Measurements from ENCODE around the gene LMTK3. TPM values are rescaled to one million over a fixed set of nuclear protein-coding genes. Genes with fewer than 3 reads are reported as not detected.

Gene LMTK3
- total RNA-seq, 1 donor from 2014 or later = 12.7 TPM

GRCh38 chr19:48483301-48483700, 28.3 kb downstream of the LMTK3 start:
- Mint-ChIP-seq H3K4me3 (ENCODE audit: low read depth) (no peak overlapping the region), H3K27ac (peak overlapping the region; percentile 65), H3K4me1 (ENCODE audit: low read depth) (peaks cover 6% of the 10 kb centered on the region), H3K9me3 (ENCODE audit: low read depth) (no peaks in the 10 kb centered on the region), H3K27me3 (peaks cover 9% of the 10 kb centered on the region), H3K36me3 (ENCODE audit: insufficient read depth) (peaks cover 18% of the 10 kb centered on the region)
- DNase-seq (ENCODE audit: low spot score, unreplicated experiment) = no peak
- TF ChIP-seq, protein P1, sequence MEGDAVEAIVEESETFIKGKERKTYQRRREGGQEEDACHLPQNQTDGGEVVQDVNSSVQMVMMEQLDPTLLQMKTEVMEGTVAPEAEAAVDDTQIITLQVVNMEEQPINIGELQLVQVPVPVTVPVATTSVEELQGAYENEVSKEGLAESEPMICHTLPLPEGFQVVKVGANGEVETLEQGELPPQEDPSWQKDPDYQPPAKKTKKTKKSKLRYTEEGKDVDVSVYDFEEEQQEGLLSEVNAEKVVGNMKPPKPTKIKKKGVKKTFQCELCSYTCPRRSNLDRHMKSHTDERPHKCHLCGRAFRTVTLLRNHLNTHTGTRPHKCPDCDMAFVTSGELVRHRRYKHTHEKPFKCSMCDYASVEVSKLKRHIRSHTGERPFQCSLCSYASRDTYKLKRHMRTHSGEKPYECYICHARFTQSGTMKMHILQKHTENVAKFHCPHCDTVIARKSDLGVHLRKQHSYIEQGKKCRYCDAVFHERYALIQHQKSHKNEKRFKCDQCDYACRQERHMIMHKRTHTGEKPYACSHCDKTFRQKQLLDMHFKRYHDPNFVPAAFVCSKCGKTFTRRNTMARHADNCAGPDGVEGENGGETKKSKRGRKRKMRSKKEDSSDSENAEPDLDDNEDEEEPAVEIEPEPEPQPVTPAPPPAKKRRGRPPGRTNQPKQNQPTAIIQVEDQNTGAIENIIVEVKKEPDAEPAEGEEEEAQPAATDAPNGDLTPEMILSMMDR (IDR thresholded peaks at IDR 0.05; ENCODE audit: unreplicated experiment) = no peak

DNA sequence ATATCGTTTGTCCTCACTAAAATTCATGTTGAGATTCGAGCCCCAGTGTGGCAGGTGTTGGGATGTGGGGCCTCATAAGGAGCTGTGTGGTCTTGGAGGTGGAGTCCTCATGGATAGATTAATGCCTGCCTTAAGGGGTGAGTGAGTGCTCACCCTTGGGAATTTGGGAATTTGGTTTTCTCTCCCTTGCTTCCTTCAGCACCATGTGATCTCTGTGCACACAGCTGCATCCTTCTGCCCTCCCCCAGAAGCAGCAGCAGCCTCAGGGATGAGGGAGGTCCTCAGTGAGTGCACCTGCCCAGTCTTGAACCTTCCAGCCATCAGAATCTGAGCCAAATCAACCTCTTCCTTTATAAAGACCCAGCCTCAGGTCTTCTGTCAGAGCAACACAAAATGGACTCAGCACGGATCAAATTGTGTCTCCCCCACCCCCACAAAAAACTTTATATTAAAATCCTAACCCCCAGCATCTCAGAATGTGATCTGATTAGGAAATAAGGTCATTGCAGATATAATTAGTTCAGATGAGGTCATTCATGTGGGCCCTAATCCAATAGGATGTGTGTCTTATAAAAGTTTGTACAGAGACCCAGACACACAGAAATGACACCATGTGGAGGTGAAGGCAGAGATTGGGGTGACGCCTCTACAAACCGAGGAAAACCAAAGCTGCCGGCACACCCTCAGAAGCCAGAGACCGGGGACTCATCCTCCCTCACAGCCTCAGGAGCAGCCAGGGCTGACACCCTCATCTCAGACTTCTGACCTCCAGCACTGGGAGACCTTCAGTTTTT, 29.6 kb downstream of the LMTK3 start:
- Mint-ChIP-seq H3K4me1 (ENCODE audit: low read depth) (peaks cover 6% of the 10 kb centered on the region), H3K9me3 (ENCODE audit: low read depth) (no peaks in the 10 kb centered on the region), H3K27ac (peak overlapping the region; percentile 80), H3K27me3 (peaks cover 3% of the 10 kb centered on the region), H3K36me3 (ENCODE audit: insufficient read depth) (peaks cover 18% of the 10 kb centered on the region), H3K4me3 (ENCODE audit: low read depth) (no peak overlapping the region)
- no peak for DNase-seq (ENCODE audit: low spot score, unreplicated experiment)
- TF ChIP-seq, protein P1 (IDR thresholded peaks at IDR 0.05; ENCODE audit: unreplicated experiment) = no peak

DNA sequence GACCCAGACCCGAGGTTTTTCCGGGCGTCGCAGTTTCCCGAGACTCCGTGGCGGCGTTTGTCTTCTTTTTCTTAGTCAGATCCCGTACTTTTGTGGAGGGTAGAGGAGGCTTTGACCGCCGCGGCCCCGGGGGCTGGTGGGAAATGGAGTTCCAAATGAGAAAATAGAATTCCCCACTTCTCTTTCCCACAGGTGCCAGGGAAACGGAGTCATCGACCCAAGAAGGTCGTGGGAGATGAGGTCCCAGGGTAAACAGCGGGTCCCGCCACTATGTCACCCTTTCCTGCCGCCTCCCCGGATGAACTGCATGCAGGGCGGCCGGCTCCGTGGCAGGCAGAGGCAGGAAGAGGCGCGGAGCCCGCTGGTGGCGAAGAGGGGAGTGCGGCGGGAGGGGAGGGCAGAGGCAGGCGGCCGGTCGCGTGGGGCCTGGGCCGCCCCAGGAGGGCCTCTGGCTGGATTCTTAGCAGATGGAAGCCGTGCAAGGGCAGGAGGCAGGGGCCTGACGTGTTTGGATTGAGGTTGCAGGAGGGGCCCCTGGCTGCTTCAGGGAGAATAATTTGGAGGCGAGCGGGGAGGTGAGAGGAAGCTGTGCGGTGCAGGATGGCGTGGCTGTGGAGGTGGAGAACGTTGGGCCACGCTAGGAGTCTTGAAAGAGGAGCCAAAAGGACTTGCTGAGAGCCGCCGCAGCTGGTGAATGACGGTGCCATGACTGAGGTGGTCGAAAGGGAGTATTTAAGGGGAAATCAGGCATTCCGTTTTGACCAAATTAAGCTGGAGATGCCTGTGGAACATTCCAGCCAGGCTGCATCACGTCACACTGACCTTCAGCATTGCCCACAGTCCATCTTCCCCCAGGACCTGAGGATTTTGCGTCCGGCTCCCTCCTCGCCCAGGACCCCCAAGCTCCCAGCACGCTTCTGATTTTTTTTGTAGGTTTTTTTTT, 30.8 kb downstream of the LMTK3 start:
- H3K36me3 Mint-ChIP-seq (ENCODE audit: insufficient read depth) = peaks cover 20% of the 10 kb centered on the region
- peaks cover 4% of the 10 kb centered on the region for H3K4me1 Mint-ChIP-seq (ENCODE audit: low read depth)
- peak overlapping the region; percentile 77 for H3K27ac Mint-ChIP-seq
- H3K9me3 Mint-ChIP-seq (ENCODE audit: low read depth) = no peaks in the 10 kb centered on the region
- no peak overlapping the region for H3K4me3 Mint-ChIP-seq (ENCODE audit: low read depth)
- TF ChIP-seq, protein P1 (IDR thresholded peaks at IDR 0.05; ENCODE audit: unreplicated experiment) = no peak
- no peak for DNase-seq (ENCODE audit: low spot score, unreplicated experiment)
- no peaks in the 10 kb centered on the region for H3K27me3 Mint-ChIP-seq

- Mint-ChIP-seq H3K27me3 (no peaks in the 10 kb centered on the region), H3K9me3 (ENCODE audit: low read depth) (no peaks in the 10 kb centered on the region), H3K36me3 (ENCODE audit: insufficient read depth) (peaks cover 23% of the 10 kb centered on the region), H3K4me3 (ENCODE audit: low read depth) (no peak overlapping the region), H3K4me1 (ENCODE audit: low read depth) (peaks cover 4% of the 10 kb centered on the region), H3K27ac (no peak overlapping the region)
- TF ChIP-seq, protein P1 (IDR thresholded peaks at IDR 0.05; ENCODE audit: unreplicated experiment) = no peak
- no peak for DNase-seq (ENCODE audit: low spot score, unreplicated experiment)
Measured at GRCh38 chr19:48480183-48480557, 31.5 kb downstream of the LMTK3 start.

DNA sequence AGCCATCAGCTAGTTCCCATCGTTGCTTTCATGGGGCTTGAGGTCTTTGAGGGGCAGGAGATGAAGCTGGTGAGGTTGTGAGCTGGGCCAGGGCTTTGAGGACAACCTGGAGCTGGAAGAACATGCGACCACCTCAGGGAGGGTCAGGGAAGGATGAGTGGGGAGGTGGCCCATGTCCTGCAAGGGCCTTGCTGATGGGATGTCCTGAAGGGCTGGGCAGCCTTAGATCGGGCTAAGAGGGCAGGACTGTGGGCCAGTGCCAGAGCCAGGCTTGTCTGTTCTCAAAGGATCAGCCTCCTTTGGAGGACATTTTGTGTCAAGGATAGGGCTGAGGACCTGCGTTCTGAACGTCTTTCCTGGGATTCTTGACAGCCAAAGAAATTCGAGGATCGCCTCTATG, 31.9 kb downstream of the LMTK3 start:
- no peak overlapping the region for H3K4me3 Mint-ChIP-seq (ENCODE audit: low read depth)
- no peaks in the 10 kb centered on the region for H3K9me3 Mint-ChIP-seq (ENCODE audit: low read depth)
- no peaks in the 10 kb centered on the region for H3K27me3 Mint-ChIP-seq
- peaks cover 24% of the 10 kb centered on the region for H3K36me3 Mint-ChIP-seq (ENCODE audit: insufficient read depth)
- TF ChIP-seq, protein P1 (IDR thresholded peaks at IDR 0.05; ENCODE audit: unreplicated experiment) = no peak
- DNase-seq (ENCODE audit: low spot score, unreplicated experiment) = no peak
- H3K4me1 Mint-ChIP-seq (ENCODE audit: low read depth) = peaks cover 4% of the 10 kb centered on the region
- H3K27ac Mint-ChIP-seq = peak overlapping the region; percentile 13
